Left kidney (tissue), 2 donors: ENCODE results near the gene DNASE1. TPM values are rescaled to one million over a fixed set of nuclear protein-coding genes. Genes with fewer than 3 reads are reported as not detected.
A peak's percentile ranks its signal among the peaks of the same experiment; 100 is the strongest.

ENCODE experiments used
- DNase-seq: peaks from one replicate; pipeline ENCODE4 v3.0.0-alpha.2; 2013
- polyA plus RNA-seq: library from polyadenylated mRNA; unstranded; fragments of 120-200 nt; gene quantifications from one replicate; pipeline ENCODE4 v1.2.1, GENCODE V29; 2013; ENCODE audit not compliant: insufficient read length

The DNASE1 gene
- polyA plus RNA-seq, 1 donor: 33.2 TPM

DNA sequence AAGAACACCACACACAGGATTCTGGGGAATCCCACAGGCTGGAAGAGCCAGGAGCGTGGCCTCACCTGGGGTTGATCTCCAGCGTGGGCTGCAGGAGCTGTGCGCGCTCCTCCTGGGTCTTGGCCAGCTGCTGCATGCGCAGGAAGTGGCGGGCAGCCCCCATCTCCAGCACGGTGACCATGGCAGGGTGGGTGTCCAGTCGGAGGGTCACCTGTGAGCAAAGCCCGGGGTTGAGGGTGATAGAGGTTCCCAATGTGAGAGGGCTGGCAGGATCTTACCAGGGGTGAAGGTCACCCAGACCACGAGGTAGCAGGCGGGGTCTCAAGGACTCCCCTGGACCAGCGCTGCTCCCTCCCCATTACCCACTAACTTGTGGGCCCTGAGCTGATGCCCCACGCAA lies 7.4 kb downstream of the DNASE1 start:
- no peak for DNase-seq

- DNase-seq: no peak
These were observed 8.1 kb downstream of the DNASE1 start for GRCh38 chr16:3662601-3663000.

GRCh38 chr16:3664187-3664896 lies 9.9 kb downstream of the DNASE1 start:
- no peak for DNase-seq

- no peak for DNase-seq
These were observed 11.0 kb downstream of the DNASE1 start for GRCh38 chr16:3665508-3665907.

GRCh38 chr16:3668626-3669025 lies 14.1 kb downstream of the DNASE1 start:
- DNase-seq: no peak

- DNase-seq: no peak
These were observed 14.6 kb downstream of the DNASE1 start for GRCh38 chr16:3669082-3669481.

GRCh38 chr16:3670711-3671110 lies 16.2 kb downstream of the DNASE1 start:
- DNase-seq: no peak

DNA sequence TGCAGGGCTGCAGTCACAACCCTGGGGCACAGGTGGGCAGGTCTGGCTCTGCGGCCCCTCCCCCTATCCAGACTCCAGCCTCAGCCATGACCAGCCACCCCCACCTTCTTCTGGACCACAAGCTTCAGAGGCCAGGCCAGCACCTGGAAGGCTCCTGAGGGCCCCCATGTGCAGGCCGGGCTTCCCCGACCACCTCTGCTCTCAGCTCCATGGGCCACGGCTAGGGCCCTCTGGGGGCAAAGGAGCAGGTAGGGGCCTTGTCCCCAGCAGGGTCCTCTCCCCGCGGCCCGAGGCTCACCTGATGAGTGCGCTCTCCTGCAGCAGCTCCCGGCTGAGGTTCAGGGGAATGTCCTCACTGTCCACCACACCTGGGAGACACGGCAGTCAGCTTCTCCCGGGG lies 16.9 kb downstream of the DNASE1 start:
- no peak for DNase-seq

GRCh38 chr16:3672571-3673041 lies 18.1 kb downstream of the DNASE1 start:
- no peak for DNase-seq

GRCh38 chr16:3673201-3673600 lies 18.7 kb downstream of the DNASE1 start:
- no peak for DNase-seq

- no peak for DNase-seq
These were observed 19.3 kb downstream of the DNASE1 start for GRCh38 chr16:3673676-3674377.

- no peak for DNase-seq
These were observed 20.2 kb downstream of the DNASE1 start for GRCh38 chr16:3674513-3675295.

GRCh38 chr16:3675601-3676130 lies 21.2 kb downstream of the DNASE1 start:
- no peak for DNase-seq

GRCh38 chr16:3677994-3678393 lies 23.5 kb downstream of the DNASE1 start:
- DNase-seq: no peak

DNA sequence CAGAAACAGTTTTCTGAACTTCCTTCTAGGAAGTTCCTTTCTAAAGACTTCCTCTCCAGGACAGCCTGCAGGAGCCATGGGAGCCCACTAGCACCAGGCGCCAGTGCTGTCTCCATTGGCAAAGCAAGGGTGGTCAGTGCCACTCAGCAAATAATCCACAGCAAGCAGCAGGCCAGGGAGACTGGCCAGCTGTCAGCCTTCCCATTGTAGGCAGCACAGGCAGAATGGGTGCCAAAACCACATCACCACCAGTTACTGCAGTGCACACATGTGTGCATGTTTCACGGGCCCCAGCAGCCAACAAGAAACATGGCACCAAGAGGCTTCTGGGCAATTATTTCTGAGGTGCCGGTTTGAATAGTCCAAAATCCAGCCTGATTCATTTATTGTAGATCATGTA lies 26.7 kb downstream of the DNASE1 start:
- DNase-seq: no peak

GRCh38 chr16:3687021-3687420 lies 32.5 kb downstream of the DNASE1 start:
- DNase-seq: no peak

DNA sequence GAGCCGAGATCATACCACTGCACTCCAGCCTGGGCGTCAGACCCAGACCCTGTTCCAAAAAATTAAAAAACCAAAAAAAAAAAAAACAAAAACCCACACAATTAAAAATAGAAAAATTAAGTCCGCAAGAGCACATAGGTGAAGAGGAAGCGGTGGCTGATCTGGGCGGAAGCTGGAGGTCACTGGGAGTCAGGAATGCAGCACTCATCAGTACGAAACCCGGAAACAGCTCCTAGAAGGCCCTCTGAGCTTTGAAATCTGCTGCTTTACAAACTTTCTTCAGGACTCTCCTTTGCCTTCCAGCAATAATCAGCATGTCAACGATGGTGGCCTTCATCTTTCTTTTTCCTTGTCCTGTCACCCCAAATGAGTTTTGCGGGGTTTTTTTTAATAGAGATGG lies 33.3 kb downstream of the DNASE1 start:
- no peak for DNase-seq

DNA sequence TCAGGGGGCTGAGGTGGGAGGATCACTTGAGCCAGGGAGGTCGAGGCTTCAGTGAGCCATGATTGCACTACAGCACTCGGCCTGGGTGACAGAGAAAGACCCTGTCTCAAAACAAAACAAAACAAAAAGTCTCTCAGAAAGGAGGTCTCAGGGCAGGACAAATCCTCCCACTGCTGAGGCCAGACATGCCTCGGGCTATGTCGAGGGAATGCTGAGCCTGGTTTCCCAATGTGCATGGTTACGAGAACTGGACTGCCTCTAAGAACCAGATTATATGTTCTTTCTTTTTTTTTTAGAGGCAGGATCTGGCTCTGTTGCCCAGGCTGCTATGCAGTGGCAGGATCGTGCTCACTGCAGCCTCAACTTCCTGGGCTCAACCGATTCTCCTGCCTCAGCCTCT lies 35.2 kb downstream of the DNASE1 start:
- no peak for DNase-seq

DNA sequence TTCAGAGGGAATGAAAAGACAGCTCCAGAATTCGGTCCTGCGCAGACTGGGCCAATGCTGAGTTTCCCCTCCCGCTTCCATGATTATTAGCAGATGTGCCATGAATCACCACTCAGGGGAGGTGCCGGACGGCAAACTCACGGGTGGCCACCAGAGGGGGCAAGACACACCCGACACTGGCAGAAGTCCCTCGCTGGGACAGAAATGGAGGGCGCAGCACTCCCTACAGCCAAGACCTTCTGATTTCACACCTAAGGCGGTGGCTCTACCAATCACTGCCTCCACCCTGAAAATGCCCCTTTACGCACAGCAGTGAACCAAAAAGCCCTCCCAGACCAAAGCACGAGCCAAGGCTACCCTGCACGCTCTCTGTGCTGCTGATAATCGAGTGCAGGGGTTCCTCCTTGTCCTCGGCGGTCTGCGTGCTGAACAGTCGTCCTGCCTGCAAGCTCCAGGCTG lies 36.0 kb downstream of the DNASE1 start:
- DNase-seq: peak; percentile 83

DNA sequence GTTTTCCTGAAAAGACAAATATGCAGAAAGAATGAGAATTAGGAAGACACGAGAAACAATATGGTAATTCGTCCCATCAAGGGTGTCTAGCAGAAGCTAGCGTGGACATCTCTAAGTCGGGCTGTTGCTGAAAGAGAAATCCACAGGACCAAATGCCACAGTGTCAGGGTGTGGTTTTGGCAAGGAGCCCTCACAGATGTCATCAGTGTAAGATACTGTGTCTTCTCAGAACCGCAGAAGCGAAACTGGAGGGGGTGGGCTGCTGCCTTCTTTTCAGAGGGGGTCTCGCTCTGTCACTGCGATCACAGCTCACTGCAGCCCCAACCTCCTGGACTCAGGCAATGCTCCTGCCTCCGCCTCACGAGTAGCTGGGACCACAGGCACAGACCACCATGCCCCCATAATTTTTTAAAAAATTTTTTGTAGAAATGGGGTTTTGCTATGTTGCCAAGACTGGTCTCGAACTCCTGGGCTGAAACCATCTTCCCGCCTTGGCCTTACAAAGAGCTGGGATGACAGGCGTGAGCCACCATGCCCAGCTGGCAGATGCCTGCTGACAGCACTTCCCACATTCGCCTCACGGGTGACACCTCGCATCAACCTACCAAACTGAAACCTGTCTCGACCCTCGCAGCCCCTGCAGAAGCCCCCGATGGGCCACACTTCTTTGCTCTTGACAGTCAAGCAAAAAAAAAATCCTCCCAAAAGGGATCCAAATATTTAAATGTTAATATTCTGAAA lies 36.7 kb downstream of the DNASE1 start:
- DNase-seq: no peak

DNA sequence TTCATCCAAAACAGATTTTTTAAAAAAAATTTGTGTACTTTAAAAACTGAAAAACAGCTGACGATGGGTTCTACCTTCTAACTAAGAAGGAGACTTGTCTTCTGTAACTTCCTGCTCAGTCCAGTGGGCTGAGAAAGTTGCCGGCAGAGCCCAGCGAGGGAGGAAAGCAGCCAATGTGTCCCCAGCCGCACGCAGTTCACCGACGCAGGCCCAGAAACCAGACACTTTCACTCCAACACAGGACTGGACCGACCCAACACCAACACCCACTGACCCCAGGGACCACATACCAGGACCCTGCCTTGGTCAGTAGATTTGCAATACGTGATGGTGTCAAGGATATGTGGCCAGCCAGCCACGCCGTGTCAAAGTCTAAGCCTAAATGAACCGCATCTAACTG lies 37.3 kb downstream of the DNASE1 start:
- DNase-seq: no peak

DNA sequence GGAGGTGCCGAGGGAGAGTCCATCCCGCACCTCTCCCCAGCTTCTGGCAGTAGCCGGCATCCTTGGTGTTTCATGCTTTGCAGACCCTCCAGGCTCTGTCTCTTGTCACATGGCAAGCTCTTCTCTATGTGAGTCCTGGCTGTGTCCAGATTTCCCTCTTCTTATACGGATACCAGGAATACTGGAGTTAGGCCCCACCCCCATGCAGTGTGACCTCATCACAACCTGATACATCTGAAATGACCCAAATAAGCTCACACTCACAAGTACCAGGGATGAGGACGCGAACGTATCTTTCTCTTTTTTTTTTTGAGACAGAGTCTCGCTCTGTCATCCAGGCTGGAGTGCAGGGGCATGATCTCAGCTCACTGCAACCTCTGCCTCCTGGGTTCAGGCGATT lies 39.6 kb downstream of the DNASE1 start:
- DNase-seq: no peak
